ENCODE results near the gene PNPLA3.

- TF ChIP-seq POLR2AphosphoS5 (IDR thresholded peaks at IDR 0.05; ENCODE audit: low read depth) (no peak), CTCF (IDR thresholded peaks at IDR 0.05; ENCODE audit: insufficient read depth, low read length) (no peak), GABPA (IDR thresholded peaks at IDR 0.05; ENCODE audit: low read depth) (no peak)
These were observed at the start of gene PNPLA3 for GRCh38 chr22:43923631-43924464.
